Activated effector memory CD4-positive, alpha-beta T cell treated with anti-CD3 and anti-CD28 coated beads, Interleukin-2, amount 50 U/mL, for 16 hours (primary cell): ENCODE measurements around the gene MYO7B.
A peak's percentile ranks its signal among the peaks of the same experiment; 100 is the strongest.

Experiments
- DNase-seq: peaks from one replicate; pipeline ENCODE4 v3.0.0-alpha.2; 2020

MYO7B gene

DNA sequence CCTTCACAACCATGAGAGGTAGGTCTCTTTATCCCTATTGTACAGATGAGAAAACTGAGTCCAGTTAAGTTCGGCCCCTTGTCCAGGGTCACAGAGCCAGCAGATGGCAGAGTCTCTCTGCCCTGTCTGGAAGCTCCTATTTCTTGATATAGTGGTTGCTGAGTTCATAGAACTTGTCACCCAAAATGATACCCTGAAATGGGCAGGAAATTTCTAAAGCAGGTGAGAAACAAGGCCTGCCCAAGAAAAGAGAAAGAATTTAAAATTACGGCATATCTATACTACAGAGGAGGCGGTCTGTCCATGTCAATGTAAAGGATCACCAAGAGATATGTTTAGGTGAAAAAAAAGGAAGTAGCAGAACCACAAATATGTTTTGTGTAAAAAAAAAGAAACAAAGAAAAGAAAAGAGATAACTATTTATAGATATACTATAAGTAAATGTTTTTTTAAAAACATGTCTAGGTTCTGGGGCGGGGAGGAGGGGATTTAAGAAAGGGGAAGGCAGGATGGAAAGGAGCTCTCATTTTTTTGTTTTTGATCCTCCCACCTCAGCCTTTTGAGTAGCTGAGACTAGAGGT lies 39.8 kb downstream of the MYO7B start:
- peak; percentile 25 for DNase-seq

GRCh38 chr2:127575941-127576432 lies 40.5 kb downstream of the MYO7B start:
- DNase-seq, result no peak

GRCh38 chr2:127576433-127577207 lies 41.1 kb downstream of the MYO7B start:
- DNase-seq, result peak; percentile 58

GRCh38 chr2:127577208-127577475 lies 41.7 kb downstream of the MYO7B start:
- DNase-seq, result no peak

DNA sequence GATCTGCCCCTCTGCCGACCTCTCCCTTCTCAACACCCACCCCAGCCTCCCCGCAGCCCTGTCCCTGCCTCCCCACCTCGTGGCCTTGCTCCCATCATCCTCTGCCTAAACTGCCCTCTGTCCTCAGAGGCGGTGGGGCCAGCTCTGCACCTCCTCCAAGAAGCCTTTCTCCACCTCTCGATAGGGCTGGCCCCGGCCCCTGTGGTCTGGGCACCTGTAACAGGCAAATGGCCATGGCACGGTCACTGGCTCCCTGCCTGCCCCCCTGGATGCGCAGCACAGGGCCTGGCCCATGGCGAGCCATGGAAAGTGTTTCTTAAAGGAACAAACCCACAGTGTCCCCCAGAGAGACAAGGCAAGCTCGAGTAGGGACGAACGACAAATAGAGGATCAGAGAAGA lies 42.0 kb downstream of the MYO7B start:
- peak; percentile 52 for DNase-seq

GRCh38 chr2:127577973-127578372 lies 42.5 kb downstream of the MYO7B start:
- DNase-seq, result peak; percentile 51

DNA sequence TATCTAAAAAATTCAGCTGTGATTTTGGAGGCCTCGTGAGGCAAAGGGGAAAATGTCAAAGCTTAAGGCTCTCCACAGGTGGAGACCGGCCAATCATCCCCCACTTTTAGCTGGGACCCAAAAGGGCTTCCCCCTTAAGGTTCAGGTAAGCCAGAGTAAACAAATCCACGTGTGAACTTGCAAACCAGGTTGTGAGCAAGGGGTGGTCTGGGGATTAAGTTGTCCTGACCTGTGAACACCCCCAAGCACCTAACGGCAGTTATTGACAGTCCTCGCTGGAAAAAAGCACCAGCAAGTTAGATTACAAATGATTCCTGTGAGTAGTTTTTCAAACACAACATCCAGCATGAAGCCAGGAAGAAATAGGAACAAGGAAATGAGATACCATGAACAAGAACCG lies 42.9 kb downstream of the MYO7B start:
- DNase-seq, result peak; percentile 4

GRCh38 chr2:127579231-127579630 lies 43.7 kb downstream of the MYO7B start:
- DNase-seq, result peak; percentile 33

DNA sequence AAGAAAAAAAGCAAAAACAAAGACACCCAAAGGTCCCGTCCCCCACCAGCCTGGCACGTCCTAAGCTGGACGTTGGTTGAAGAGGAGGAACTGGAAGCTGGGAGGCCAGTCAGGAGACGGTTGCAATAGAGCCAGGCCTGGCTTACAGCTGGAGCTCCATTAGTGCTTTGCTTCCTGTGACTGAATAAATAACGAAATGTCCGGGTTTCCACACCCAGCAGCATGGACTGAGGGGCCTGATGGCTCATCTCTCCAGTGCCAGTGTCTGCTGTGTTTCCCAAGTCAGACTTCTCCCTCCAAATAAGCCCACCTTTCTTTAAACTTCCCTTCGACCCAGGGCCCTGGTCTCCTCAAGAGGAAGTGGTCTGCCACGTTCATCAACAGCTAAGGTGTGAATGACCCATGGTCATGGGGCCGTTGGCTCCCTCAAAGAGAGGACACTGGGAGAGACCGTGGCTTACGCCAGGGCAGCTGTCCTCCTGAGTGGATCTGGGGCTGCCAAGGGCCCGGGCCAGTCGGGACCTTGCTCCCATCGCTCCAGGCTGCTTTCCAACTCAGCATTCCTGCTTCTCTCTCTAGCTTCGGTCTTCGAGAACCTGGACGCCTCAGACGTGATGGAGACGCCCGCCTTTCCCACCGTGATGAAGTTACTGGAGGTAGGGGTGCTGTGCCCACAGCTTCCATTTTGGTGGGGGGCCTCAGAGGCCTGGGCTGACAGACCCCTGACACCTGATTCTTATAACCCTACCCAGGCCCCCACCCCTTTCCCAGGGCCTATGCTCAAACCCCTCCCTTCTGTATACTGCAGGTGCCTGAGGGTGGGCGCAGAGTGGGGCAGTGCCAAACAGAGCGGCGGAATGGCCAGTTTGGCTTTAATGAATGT lies 44.9 kb downstream of the MYO7B start:
- DNase-seq, result peak; percentile 53

DNA sequence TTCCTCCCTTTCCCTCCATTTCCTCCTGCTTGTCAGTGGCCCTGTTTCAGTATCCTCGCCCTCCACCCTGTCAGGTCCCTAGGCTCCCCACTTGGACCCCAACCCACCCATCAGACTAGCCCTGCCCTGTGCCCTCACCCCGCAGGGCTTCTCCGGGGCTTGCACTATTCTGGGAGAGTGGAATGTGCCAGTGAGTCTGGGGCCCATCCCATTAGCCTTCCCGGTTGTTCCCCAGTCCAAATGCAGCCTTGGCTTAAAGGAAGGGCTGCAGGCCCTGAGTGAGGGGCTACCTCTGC lies 45.5 kb downstream of the MYO7B start:
- DNase-seq, result peak; percentile 41

DNA sequence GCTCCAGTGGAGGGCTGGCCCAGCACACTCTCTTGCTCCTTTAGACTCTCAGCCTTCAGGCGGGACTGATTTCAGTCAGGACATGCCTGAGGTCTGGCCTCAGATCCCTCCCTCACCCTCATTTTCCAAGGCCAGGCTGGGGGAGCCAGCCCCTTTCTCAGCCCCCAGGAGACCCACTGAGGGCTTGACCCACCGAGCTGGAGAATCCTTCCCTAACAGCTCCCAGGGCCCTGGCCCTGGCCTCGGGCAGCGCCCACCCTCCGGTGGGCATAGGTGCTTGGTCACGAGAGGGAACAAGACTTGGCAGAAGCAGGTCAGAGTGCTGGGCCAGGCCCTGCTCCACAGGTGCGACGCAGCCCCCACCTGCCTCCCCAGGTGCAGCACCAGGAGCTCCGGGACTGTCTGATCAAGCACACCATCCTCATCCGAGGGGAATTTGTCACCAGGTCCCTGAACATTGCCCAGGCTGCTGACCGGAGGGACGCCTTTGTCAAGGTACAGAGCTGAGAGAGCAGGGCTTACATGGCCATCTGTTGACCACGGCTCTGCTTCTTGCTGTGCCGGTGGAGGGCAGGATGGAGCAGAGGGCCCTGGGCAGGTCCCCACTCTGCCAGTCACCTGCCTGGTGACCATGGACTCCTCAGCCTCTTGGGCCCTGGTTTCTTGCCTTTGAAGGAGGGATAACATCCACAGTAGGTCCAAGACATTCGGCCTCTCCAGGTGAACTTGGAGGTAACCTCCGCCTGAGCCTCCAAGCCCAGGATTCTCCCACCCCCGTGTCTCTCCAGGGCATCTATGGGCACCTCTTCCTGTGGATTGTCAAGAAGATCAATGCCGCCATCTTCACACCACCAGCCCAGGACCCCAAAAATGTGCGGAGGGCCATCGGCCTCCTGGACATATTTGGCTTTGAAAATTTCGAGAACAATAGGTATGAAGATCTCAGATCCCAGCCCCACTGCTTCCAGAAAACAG lies 46.3 kb downstream of the MYO7B start:
- DNase-seq, result peak; percentile 42

DNA sequence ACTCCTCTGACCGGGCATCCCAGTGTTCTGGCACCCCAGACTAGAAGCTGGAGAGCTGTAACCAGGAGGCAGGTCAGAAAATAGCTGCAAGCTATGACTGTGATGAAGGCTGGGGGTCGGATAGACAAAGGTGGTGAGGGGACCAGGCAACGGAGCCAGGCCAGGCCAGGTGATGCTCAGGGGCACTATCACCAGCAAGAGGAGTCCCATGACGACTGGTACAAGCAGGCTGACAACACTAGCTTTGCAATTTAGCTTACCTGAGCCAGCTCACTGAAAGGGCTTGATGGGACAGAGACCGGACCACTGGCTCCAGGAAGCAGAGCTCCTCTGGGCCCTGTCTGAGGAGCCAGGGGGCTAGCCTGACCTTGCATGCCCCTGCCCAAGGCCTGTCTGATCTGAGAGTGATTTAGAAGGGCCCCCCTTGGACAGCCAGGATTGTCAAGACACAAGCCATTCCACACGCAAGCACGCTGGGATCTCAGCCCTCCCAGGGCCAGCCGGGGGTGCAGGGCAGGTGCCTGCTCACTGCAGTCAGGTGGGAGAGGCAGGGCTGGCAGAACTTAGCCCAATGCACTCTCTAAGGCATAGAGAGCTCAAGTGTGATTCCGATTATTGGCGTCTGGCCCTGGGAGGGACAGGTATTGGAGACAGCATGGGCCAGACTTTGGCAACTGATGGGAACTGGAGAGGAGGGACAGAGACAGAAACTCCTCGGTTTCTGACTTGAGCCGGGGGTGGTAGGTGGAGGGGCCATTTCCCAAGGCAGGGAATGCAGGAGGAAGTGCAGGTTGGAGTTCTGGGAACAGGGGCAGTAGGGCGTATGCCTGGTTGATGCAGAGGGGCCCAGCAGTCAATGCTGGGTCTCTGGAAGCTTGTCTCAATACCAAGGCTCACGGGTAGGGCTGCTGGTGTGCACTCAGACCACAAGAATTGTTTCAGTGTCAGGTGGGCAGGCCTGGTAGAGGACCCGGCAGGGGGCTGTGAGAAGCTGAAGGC lies 47.7 kb downstream of the MYO7B start:
- DNase-seq, result peak; percentile 50

DNA sequence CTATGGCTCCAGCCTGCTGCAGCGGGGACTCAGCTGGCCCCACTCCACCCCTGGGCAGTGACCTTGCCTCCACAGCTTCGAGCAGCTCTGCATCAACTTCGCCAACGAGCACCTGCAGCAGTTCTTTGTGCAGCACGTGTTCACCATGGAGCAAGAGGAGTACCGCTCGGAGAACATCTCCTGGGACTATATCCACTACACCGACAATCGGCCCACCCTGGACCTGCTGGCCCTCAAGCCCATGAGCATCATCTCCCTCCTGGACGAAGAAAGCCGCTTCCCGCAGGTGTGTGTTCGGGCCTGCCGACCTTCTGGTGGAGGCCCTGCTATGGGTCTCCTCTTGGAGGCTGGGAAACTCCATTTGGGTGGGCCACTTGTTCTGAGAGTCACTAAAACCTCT lies 48.6 kb downstream of the MYO7B start:
- peak; percentile 44 for DNase-seq

- peak; percentile 34 for DNase-seq
Observed at GRCh38 chr2:127584516-127585033, 49.1 kb downstream of the MYO7B start.

DNA sequence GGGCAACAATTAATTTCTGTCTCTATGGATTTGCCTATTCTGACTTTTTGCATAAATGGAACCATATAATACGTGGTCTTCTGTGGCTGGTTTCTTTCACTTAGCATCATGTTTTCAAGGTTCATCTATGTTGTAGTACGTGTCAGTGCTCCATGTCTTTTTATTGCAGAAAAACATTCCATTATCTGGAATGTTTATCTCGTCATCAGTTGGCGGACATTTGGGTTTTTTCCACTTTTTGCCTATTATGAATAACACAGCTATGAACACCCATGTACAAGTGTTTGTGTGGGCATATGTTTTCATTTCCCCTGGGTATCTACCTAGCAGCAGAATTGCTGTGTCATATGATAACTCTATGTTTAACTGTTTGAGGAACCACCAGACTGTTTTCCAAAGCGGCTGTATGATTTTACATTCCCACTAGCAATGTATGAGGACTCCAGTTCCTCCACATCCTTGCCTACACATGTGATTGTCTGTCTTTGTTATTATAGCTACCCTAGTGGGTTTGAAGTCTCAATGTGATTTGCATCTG lies 49.9 kb downstream of the MYO7B start:
- DNase-seq, result no peak

GRCh38 chr2:127586136-127586535 lies 50.7 kb downstream of the MYO7B start:
- DNase-seq, result peak; percentile 36

GRCh38 chr2:127586746-127587295 lies 51.3 kb downstream of the MYO7B start:
- peak; percentile 50 for DNase-seq

DNA sequence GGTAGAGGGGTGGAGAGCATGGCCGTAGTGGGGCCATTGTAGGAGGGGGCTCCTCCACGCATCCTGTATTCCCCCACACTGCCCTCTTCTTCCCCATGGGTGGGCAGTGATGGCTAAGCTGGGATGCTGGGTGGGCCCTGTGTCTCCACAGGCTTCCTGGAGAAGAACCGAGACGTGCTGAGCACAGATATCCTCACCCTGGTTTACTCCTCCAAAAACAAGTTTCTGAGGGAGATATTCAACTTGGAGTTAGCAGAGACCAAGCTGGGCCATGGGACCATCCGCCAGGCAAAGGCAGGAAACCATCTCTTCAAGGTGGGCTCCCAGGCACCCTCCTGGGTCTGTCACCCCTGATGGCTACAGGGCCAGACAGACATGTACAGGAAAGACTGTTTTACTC lies 52.8 kb downstream of the MYO7B start:
- DNase-seq, result peak; percentile 19

- peak; percentile 52 for DNase-seq
Observed at GRCh38 chr2:127589358-127589757, 53.9 kb downstream of the MYO7B start.

- DNase-seq, result peak; percentile 24
Observed at GRCh38 chr2:127589841-127590240, 54.4 kb downstream of the MYO7B start.
